Adrenal gland (tissue), 12 donors: ENCODE data around the gene DNASE1L2. TPM values are rescaled to one million over a fixed set of nuclear protein-coding genes. Genes with fewer than 3 reads are reported as not detected.

ENCODE experiments used
- DNase-seq, 7 donors: peaks; one replicate each; pipeline ENCODE4 v3.0.0-alpha.2; 2019 to 2020
- H3K27ac ChIP-seq, 5 donors: fragments of 200-600 bp; sonication (generic) in 4 of 5; 1 replicate in 3 of 5; 2 replicates in 2 of 5; pipeline versions ENCODE4 v1.5.1 to v1.8.0; 2016 to 2020; ENCODE audit warnings: mild to moderate bottlenecking in 1 of 5
- H3K27me3 ChIP-seq: fragments of 200-600 bp; 2 replicates; pipeline ENCODE4 v1.8.0; 2021
- H3K36me3 ChIP-seq, 2 donors: fragments of 200-600 bp; replicated peaks in 1 of 2; 1 replicate in 1 of 2; 2 replicates in 1 of 2; pipeline versions ENCODE4 v1.5.1 to v1.8.0; 2018 to 2022
- H3K4me1 ChIP-seq, 2 donors: fragments of 200-600 bp; replicated peaks in 1 of 2; 1 replicate in 1 of 2; 2 replicates in 1 of 2; pipeline versions ENCODE4 v1.5.1 to v1.8.0; 2018 to 2021
- H3K4me3 ChIP-seq, 4 donors: fragments of 200-600 bp; sonication (generic) in 3 of 4; one replicate each; pipeline ENCODE4 v1.5.1; 2016 to 2018
- H3K9me3 ChIP-seq, 3 donors: fragments of 200-600 bp; sonication (generic) in 1 of 3; replicated peaks in 1 of 3; 1 replicate in 2 of 3; 2 replicates in 1 of 3; pipeline versions ENCODE4 v1.5.1 to v1.8.0; 2016 to 2021
- POLR2A ChIP-seq, 2 donors: fragments of 450-650 bp; IDR thresholded peaks; one replicate each; pipeline ENCODE4 v1.6.1; 2017; ENCODE audit warnings: antibody characterized with exemption in 2 of 2, mild to moderate bottlenecking in 2 of 2, moderate library complexity in 1 of 2
- WGBS, 4 donors: extraction: QIAGEN DNeasy Blood & Tissue Kit in 2 of 4; methylation state at CpG; one replicate each; pipeline versions ENCODE4 v1.1.5 to v1.1.7; 2013 to 2017; 5-methylcytosine and 5-hydroxymethylcytosine counted together
- intact Hi-C, 2 donors: fragments of 100-400 bp; cut with DNase I; formaldehyde crosslinking; loops; one replicate each; pipeline versions ENCODE4 v1.14.1 to v1.15.0; 2022 to 2023
- polyA plus RNA-seq, 3 donors: library from polyadenylated mRNA; stranded (reverse); fragments of 200-250 nt in 2 of 3; fragments of 350-450 nt in 1 of 3; fragmentation: Illumina TruSeq in 1 of 3; extraction: RNeasy Lipid Tissue Mini Kit (QIAGEN cat#74804) in 1 of 3; gene quantifications; one replicate each; pipeline ENCODE4 v1.2.3, GENCODE V29; 2013 to 2014
- total RNA-seq, 9 donors: library from RNA; depleted of rRNA in 4 of 9; stranded (reverse); fragments of >200 nt in 4 of 9; fragments of 120-200 nt in 1 of 9; fragmentation: NEBNext Ultra II Directional in 1 of 9; extraction: Animal tissue kit (Norgen Biotek cat#: 25700) in 1 of 9; gene quantifications; one replicate each; pipeline versions ENCODE4 v1.1.0 to v1.2.4, GENCODE V29; 2013 to 2023
- TF ChIP-seq, protein P1 (sequence below), 6 experiments: fragments of 450-650 bp in 4 of 6; fragments of 200-600 bp in 2 of 6; sonication (generic) in 1 of 6; IDR thresholded peaks; 1 replicate in 5 of 6; 2 replicates in 1 of 6; pipeline versions ENCODE4 v1.5.1 to v1.8.0; 2016 to 2021; ENCODE audit warnings: antibody characterized with exemption in 6 of 6, mild to moderate bottlenecking in 2 of 6, moderate library complexity in 1 of 6
- donor health status: healthy with polysubstance abuse.
- donor health status: Bipolar disorder and iron deficiency.
- donor health status: DM: yes; HTN: yes; CAD: no.
- donor health status: DM: no; HTN: no; CAD: no.
- donor health status: DM: no; HTN: no; CAD: no.
- donor health status: DM: yes; HTN: yes; CAD: no.

DNASE1L2 gene
- total and polyA plus RNA-seq, 12 donors = 0.25 to 6.0 (median 0.89) TPM; not detected in 2

DNA sequence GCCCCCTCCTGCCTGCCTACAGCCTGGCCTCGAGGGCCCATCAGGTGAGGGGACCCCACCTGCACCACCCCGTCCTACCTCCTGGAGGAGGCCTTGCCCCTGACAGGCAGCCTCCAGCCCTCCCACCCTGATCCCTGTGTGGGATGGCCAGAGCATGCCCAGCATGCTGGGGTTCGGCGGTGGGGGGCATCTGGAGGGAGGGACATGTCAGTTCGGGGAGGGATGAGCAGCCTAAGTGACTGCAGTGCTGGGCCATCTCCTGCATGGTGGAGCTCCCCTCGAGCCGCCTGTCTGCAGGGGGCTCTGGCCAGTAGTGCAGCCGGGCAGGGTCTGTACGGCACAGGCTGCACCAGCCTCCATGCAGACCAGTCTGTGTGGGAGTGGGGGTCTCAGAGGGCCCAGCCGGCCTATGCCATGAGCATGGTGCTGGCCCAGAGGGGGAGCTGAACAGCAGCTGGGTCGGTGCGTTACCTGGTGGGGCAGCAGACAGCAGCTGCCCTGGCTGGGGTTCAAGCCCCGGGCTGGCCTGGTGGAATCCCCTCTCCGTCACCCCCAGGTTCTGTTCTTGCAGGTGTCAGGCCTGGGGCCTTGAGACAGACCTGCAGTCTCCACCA is 35.7 kb downstream of the DNASE1L2 start:
- H3K36me3 ChIP-seq = no peaks in the 10 kb centered on the region
- intact Hi-C loops = no loop called here

DNA sequence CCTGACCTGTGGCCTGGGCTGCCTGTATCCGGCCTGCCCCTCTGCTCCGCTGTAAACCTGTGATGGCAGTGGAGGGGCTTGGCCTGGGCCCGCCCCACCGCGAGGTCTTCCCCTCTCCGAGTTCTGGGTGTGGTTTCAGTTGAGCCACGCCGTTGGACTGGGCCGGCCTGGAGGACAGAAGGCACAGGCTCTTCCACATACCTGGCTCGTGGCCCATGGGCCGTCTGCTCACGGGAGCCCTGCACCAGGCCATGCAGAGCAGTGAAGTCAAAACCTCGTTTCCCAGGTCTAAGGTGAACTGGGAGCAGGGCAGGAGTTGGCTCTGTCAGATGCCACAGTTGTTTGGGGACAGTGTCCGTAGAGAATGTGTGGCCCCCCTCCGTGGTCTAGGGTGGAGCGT is 37.2 kb downstream of the DNASE1L2 start:
- intact Hi-C loops = no loop called here
- DNase-seq = no peak
- no peaks in the 10 kb centered on the region for H3K9me3 ChIP-seq
- H3K4me3 ChIP-seq = no peak overlapping the region
- no peak for TF ChIP-seq POLR2A (IDR thresholded peaks at IDR 0.05)
- TF ChIP-seq, protein P1, sequence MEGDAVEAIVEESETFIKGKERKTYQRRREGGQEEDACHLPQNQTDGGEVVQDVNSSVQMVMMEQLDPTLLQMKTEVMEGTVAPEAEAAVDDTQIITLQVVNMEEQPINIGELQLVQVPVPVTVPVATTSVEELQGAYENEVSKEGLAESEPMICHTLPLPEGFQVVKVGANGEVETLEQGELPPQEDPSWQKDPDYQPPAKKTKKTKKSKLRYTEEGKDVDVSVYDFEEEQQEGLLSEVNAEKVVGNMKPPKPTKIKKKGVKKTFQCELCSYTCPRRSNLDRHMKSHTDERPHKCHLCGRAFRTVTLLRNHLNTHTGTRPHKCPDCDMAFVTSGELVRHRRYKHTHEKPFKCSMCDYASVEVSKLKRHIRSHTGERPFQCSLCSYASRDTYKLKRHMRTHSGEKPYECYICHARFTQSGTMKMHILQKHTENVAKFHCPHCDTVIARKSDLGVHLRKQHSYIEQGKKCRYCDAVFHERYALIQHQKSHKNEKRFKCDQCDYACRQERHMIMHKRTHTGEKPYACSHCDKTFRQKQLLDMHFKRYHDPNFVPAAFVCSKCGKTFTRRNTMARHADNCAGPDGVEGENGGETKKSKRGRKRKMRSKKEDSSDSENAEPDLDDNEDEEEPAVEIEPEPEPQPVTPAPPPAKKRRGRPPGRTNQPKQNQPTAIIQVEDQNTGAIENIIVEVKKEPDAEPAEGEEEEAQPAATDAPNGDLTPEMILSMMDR (IDR thresholded peaks at IDR 0.05) = no peak
- no peak overlapping the region for H3K27ac ChIP-seq
- peaks cover 7 to 12% of the 10 kb centered on the region in 2 donors for H3K4me1 ChIP-seq
- WGBS, 4 donors = 71 to 97% (median 78%) methylated on average over 5 to 16 of the region's 16 CpGs
- H3K36me3 ChIP-seq = no peaks in the 10 kb centered on the region
- H3K27me3 ChIP-seq = no peaks in the 10 kb centered on the region

More for the DNA sequence above, 35.7 kb downstream of the DNASE1L2 start:
- no peak overlapping the region for H3K27ac ChIP-seq
- H3K4me1 ChIP-seq = peaks cover 7 to 13% of the 10 kb centered on the region in 2 donors
- no peak for DNase-seq
- H3K4me3 ChIP-seq = no peak overlapping the region
- no peaks in the 10 kb centered on the region for H3K9me3 ChIP-seq
- TF ChIP-seq, protein P1 (IDR thresholded peaks at IDR 0.05) = no peak
- TF ChIP-seq POLR2A (IDR thresholded peaks at IDR 0.05) = no peak
- 83 to 91% (median 91%) methylated on average over 4 to 14 of the region's 14 CpGs; no CpG with 5 or more reads in 1 of the 4 donors for WGBS, 4 donors
- no peaks in the 10 kb centered on the region for H3K27me3 ChIP-seq

DNA sequence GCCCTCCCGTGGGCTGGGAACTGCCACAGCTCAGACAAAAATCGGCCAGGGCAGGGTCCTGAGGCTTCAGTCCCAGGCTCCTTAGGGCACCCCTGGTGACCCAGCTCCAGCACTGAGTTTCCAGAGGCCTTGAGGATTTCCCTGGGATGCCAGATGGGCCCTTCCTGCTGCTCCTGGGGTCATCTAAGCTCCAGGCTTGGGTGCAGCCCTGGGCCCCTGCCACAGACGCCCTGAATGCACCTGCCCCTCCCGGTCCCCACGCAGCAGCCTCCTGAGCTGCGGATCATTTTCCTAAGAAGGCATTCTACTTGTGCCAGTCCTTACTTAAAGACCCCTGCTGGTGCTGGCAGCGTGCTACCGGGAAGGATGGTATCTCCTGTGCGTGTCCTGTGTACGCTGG is 37.7 kb downstream of the DNASE1L2 start:
- Histone ChIP-seq H3K4me1 (peaks cover 7 to 12% of the 10 kb centered on the region in 2 donors), H3K36me3 (no peaks in the 10 kb centered on the region), H3K4me3 (no peak overlapping the region), H3K27ac (no peak overlapping the region), H3K27me3 (no peaks in the 10 kb centered on the region), H3K9me3 (no peaks in the 10 kb centered on the region)
- DNase-seq = no peak
- TF ChIP-seq, protein P1 (IDR thresholded peaks at IDR 0.05) = no peak
- TF ChIP-seq POLR2A (IDR thresholded peaks at IDR 0.05) = no peak
- WGBS, 4 donors = 77 to 100% (median 84%) methylated on average over 2 to 10 of the region's 10 CpGs
- intact Hi-C loops = no loop called here

DNA sequence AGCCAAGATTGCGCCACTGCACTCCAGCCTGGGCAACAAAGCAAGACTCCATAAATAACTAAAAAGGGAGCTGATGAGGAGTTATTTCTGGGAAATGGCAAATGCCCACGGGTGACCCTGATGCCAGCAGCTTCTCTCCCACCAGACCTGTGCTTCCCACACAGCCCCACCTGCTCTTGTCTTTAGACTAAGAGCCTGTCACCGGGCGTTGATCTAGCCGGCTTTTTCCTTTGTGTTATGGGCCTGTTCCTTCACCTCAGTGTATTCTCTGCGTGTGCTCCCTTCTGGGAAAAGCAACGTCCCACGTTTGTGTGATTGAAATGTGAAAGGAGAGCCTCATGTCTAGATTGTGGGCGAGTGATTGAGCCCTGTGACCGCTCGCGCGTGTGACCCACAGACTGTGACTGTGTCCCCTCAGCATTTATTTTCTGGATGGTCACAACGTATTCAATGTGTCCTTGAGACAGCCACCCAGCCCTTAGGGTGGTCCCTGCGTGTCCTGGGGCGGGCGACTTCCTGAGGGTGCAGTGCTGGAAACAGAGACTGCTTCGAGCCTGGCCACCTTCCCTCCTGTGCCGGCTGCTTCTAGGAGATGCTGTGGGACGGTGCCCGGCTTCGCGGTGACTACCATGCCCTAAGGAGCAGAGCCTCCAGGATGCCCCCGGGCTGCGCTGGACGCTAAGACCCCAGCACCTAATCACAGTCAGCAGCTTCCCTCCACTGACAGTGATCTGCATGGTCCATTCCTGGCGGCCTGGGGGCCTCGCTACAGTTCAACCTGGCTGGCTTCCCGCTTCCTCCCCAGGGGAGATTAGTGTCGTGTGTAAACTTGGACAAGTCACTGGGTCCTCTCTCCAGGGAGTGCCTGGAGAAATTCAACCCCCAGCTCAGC is 39.5 kb downstream of the DNASE1L2 start:
- no peak overlapping the region for H3K4me3 ChIP-seq
- no peaks in the 10 kb centered on the region for H3K36me3 ChIP-seq
- DNase-seq = no peak
- WGBS, 4 donors = 74 to 85% (median 82%) methylated on average over 13 to 30 of the region's 30 CpGs
- H3K27ac ChIP-seq = no peak overlapping the region
- TF ChIP-seq, protein P1 (IDR thresholded peaks at IDR 0.05) = no peak
- TF ChIP-seq POLR2A (IDR thresholded peaks at IDR 0.05) = no peak
- no peaks in the 10 kb centered on the region for H3K9me3 ChIP-seq
- H3K27me3 ChIP-seq = no peaks in the 10 kb centered on the region
- intact Hi-C loops = no loop called here
- H3K4me1 ChIP-seq = no peaks in the 10 kb centered on the region
